KMS-11 (cell line): ENCODE measurements around the gene SLC48A1.

Experiments used
- H2AFZ ChIP-seq: fragments of 200-600 bp; sonication (generic); 2 replicates; pipeline ENCODE4 v1.6.1; 2016; ENCODE audit warnings: antibody characterized with exemption, mixed run types, low read depth
- H3K27ac ChIP-seq: fragments of 200-600 bp; sonication (generic); 2 replicates; pipeline ENCODE4 v1.6.1; 2016; ENCODE audit warnings: mild to moderate bottlenecking, mixed run types
- H3K27me3 ChIP-seq: fragments of 200-600 bp; sonication (generic); 2 replicates; pipeline ENCODE4 v1.6.1; 2017; ENCODE audit warnings: mild to moderate bottlenecking, low read depth, mixed run types, moderate library complexity; ENCODE audit not compliant: insufficient read depth
- H3K36me3 ChIP-seq: fragments of 200-600 bp; sonication (generic); 2 replicates; pipeline ENCODE4 v1.6.1; 2017; ENCODE audit warnings: mild to moderate bottlenecking, mixed run types; ENCODE audit not compliant: insufficient read depth
- H3K4me1 ChIP-seq: fragments of 200-600 bp; sonication (generic); 2 replicates; pipeline ENCODE4 v1.6.1; 2016; ENCODE audit warnings: mild to moderate bottlenecking, low read depth, mixed run types; ENCODE audit not compliant: poor library complexity, severe bottlenecking
- H3K4me2 ChIP-seq: fragments of 200-600 bp; sonication (generic); 2 replicates; pipeline ENCODE4 v1.7.0; 2016; ENCODE audit warnings: mild to moderate bottlenecking, mixed run types
- H3K4me3 ChIP-seq: fragments of 200-600 bp; sonication (generic); IDR thresholded peaks from 2 replicates; pipeline ENCODE4 v1.6.1; 2017; ENCODE audit warnings: low read depth, low read length, mixed read lengths; ENCODE audit not compliant: insufficient read depth
- H3K79me2 ChIP-seq: fragments of 200-600 bp; sonication (generic); 2 replicates; pipeline ENCODE4 v1.6.1; 2016; ENCODE audit warnings: low read depth, mixed run types; ENCODE audit not compliant: insufficient read depth
- H3K9ac ChIP-seq: fragments of 200-600 bp; sonication (generic); 2 replicates; pipeline ENCODE4 v1.6.1; 2016; ENCODE audit warnings: mild to moderate bottlenecking, mixed run types
- H4K20me1 ChIP-seq: fragments of 200-600 bp; sonication (generic); 2 replicates; pipeline ENCODE4 v1.6.1; 2016; ENCODE audit warnings: mild to moderate bottlenecking, mixed run types; ENCODE audit not compliant: insufficient read depth
- TF ChIP-seq, protein P1 (sequence below): fragments of 200-600 bp; sonication (generic); conservative IDR thresholded peaks from 2 replicates; pipeline ENCODE4 v1.6.1; 2017; ENCODE audit warnings: low read depth, mild to moderate bottlenecking, antibody characterized with exemption, low read length, moderate library complexity, mixed read lengths

SLC48A1 gene

DNA sequence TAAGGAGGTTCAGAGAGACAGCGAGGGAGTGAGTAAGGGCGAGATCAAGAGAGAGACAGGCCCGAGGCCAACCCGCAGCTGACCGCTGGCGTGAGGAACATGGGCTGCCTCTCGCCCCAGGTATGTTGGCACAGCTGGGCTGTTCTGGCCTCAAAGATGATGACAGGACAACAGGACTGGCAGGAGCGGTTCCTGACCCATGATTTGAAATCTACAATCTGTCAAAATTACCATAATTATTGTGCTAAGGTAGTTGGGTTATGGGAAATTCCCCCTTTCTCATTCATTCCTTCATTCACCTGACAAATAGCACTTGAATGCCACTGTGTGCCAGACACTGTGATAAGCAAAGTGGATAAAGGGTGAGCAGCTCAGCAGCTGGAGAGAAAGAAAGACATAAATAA, 42.7 kb upstream of the SLC48A1 start:
- Histone ChIP-seq H3K36me3 (no peaks in the 10 kb centered on the region), H3K27me3 (no peaks in the 10 kb centered on the region), H3K4me3 (no peak overlapping the region), H2AFZ (no peak overlapping the region), H3K9ac (no peak overlapping the region), H3K4me2 (no peak overlapping the region), H4K20me1 (no peaks in the 10 kb centered on the region), H3K79me2 (no peaks in the 10 kb centered on the region), H3K4me1 (no peaks in the 10 kb centered on the region), H3K27ac (no peak overlapping the region)
- TF ChIP-seq, protein P1, sequence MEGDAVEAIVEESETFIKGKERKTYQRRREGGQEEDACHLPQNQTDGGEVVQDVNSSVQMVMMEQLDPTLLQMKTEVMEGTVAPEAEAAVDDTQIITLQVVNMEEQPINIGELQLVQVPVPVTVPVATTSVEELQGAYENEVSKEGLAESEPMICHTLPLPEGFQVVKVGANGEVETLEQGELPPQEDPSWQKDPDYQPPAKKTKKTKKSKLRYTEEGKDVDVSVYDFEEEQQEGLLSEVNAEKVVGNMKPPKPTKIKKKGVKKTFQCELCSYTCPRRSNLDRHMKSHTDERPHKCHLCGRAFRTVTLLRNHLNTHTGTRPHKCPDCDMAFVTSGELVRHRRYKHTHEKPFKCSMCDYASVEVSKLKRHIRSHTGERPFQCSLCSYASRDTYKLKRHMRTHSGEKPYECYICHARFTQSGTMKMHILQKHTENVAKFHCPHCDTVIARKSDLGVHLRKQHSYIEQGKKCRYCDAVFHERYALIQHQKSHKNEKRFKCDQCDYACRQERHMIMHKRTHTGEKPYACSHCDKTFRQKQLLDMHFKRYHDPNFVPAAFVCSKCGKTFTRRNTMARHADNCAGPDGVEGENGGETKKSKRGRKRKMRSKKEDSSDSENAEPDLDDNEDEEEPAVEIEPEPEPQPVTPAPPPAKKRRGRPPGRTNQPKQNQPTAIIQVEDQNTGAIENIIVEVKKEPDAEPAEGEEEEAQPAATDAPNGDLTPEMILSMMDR = no peak

DNA sequence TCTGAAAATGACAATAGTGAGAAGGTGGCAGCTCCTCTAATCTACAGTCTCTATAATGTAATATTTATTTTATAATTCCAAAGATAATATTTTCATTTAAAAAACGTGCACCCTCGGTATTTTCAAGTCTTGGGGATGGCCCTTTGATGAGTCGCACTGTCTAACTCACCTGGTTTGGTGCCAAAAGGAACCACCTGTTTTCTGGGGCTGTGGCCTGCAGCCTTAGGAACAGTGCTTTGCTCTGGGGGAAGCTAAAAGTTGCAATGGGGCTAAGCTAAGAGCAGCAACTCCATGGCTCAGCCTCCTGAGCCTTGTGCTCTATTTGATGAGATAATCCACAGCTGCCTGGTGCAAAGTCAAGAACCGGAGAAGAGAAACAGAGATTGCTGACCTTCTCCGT, 41.3 kb upstream of the SLC48A1 start:
- H3K9ac ChIP-seq = no peak overlapping the region
- no peaks in the 10 kb centered on the region for H3K36me3 ChIP-seq
- H4K20me1 ChIP-seq = no peaks in the 10 kb centered on the region
- H3K27ac ChIP-seq = no peak overlapping the region
- no peaks in the 10 kb centered on the region for H3K27me3 ChIP-seq
- no peak overlapping the region for H3K4me3 ChIP-seq
- no peak overlapping the region for H3K4me2 ChIP-seq
- H2AFZ ChIP-seq = no peak overlapping the region
- no peaks in the 10 kb centered on the region for H3K79me2 ChIP-seq
- no peaks in the 10 kb centered on the region for H3K4me1 ChIP-seq
- TF ChIP-seq, protein P1 = no peak

DNA sequence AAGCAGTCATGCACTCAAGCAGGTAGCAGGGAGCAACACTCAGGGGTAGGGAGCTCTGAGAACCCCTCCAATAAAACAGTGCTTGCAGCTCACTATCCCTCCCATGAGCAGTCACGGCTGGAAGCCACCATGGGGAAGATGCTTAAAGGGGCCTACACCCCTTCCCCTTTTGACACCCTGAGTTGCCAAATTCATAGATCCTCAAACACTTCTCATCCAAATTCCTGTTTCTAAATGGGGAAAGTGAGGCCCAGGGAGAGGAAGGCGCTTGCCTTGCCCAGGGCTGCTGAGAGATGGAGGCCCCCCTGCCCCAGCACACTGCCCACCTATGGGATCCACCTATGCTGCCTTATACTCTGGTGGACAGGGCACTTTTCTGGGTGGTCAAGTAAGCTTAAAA, 40.5 kb upstream of the SLC48A1 start:
- Histone ChIP-seq H3K27me3 (no peaks in the 10 kb centered on the region), H3K27ac (no peak overlapping the region), H3K36me3 (no peaks in the 10 kb centered on the region), H2AFZ (no peak overlapping the region), H3K4me3 (no peak overlapping the region), H3K4me2 (no peak overlapping the region), H3K79me2 (no peaks in the 10 kb centered on the region), H4K20me1 (no peaks in the 10 kb centered on the region), H3K9ac (no peak overlapping the region), H3K4me1 (no peaks in the 10 kb centered on the region)
- TF ChIP-seq, protein P1 = no peak

DNA sequence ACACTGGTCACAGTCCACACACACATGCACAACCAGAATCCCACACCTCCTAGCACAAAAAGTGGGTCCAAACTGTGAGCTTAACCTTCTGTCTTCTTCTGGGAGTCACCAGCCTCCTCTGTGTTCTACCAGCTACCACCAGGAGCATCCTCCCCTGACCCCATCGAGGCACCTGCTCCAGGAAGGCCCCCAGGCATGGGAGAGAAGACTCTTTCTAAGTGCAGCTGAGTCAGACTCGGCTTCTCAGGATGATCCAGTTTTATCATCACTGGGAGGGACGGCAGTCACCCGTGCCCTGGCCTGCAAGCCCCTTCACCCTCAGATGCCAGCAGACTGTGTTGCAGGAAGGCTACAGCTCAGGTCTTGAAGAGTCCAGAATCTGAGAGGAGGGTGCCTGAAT, 39.9 kb upstream of the SLC48A1 start:
- Histone ChIP-seq H3K36me3 (no peaks in the 10 kb centered on the region), H3K9ac (no peak overlapping the region), H3K4me3 (no peak overlapping the region), H3K4me2 (no peak overlapping the region), H2AFZ (no peak overlapping the region), H4K20me1 (no peaks in the 10 kb centered on the region), H3K79me2 (no peaks in the 10 kb centered on the region), H3K27ac (no peak overlapping the region), H3K4me1 (no peaks in the 10 kb centered on the region), H3K27me3 (no peaks in the 10 kb centered on the region)
- TF ChIP-seq, protein P1 = no peak
